ENCODE measurements around the gene ZC3H4. TPM values are rescaled to one million over a fixed set of nuclear protein-coding genes. Genes with fewer than 3 reads are reported as not detected.

ZC3H4 gene
- total and polyA plus RNA-seq, 4 donors = 2.9 to 11.8 (median 6.3) TPM

DNA sequence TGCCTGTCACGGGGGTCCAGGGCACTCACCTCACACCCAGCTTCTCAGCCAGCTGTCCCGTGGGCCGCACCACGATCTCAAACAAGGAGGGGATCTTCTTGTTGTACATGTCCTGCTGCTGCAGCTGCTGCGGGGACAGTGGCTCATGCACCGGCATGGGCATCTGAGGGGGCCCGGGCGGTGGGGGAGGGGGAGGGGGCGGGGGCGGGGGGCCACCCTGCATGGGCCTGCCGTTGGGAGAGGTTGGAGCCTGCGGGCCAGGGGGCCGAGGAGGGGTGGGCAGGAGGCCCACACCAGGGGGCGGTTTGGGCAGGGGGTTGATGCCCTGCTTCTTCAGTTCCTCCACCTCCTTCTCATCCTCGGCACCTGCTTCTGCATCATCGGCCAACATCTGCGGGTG lies 41.3 kb downstream of the ZC3H4 start:
- WGBS = 93% methylated on average over 17 of the region's 17 CpGs
- H3K4me3 ChIP-seq (ENCODE audit: low read depth in 1 of 3, low read length in 3 of 3) = no peak overlapping the region
- TF ChIP-seq EGR1 (IDR thresholded peaks at IDR 0.05; ENCODE audit: low read depth in 2 of 2) = no peak
- no peak for TF ChIP-seq ZBTB33 (IDR thresholded peaks at IDR 0.05)
- no peak for TF ChIP-seq HNF4G (IDR thresholded peaks at IDR 0.05)
- no peak for TF ChIP-seq REST (IDR thresholded peaks at IDR 0.05)
- H3K27me3 ChIP-seq (ENCODE audit: control insufficient read depth in 4 of 4, insufficient read depth in 4 of 4, low read length in 3 of 4) = no peaks in the 10 kb centered on the region
- peaks cover 13 to 70% (median 38%) of the 10 kb centered on the region in 4 donors for H3K36me3 ChIP-seq (ENCODE audit: control insufficient read depth in 4 of 4, insufficient read depth in 3 of 4, low read depth in 1 of 4, low read length in 3 of 4)
- DNase-seq (ENCODE audit: low spot score) = no peak
- H3K27ac ChIP-seq (ENCODE audit: low read depth in 1 of 2, low read length in 2 of 2) = no peak overlapping the region
- no peaks in the 10 kb centered on the region for H3K9me3 ChIP-seq (ENCODE audit: control insufficient read depth in 4 of 4, low read length in 3 of 4)
- H3K4me1 ChIP-seq (ENCODE audit: control insufficient read depth in 4 of 4, insufficient read depth in 4 of 4, low read length in 3 of 4) = no peaks in the 10 kb centered on the region
- no peak overlapping the region for H3K9ac ChIP-seq (ENCODE audit: low read depth in 1 of 2, low read length in 2 of 2)

DNA sequence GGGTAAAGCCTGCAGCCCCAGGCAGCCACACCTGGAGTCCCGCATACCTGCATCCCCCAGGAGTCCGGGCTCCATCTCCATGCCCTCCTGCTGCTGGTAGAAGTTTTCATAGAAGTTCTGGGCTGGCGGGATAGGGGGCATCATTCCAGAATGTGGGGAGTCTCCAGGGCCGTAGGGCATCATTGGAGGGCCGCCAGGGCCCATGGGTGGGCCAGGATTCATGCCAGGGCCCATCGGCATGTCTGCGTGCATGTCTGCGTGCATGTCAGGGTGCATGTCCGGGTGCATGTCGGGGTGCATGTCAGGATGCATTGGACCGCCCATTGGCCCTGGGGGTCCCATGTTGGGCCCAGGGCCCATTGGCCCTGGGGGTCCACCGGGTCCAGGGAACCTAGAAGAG lies 41.8 kb downstream of the ZC3H4 start:
- WGBS = 93% methylated on average over 12 of the region's 12 CpGs
- no peaks in the 10 kb centered on the region for H3K27me3 ChIP-seq (ENCODE audit: control insufficient read depth in 4 of 4, insufficient read depth in 4 of 4, low read length in 3 of 4)
- TF ChIP-seq SP1 (IDR thresholded peaks at IDR 0.05) (no peak), EGR1 (IDR thresholded peaks at IDR 0.05; ENCODE audit: low read depth in 2 of 2) (no peak)
- H3K4me1 ChIP-seq (ENCODE audit: control insufficient read depth in 4 of 4, insufficient read depth in 4 of 4, low read length in 3 of 4) = no peaks in the 10 kb centered on the region
- no peak overlapping the region for H3K9ac ChIP-seq (ENCODE audit: low read depth in 1 of 2, low read length in 2 of 2)
- no peaks in the 10 kb centered on the region for H3K9me3 ChIP-seq (ENCODE audit: control insufficient read depth in 4 of 4, low read length in 3 of 4)
- no peak overlapping the region for H3K4me3 ChIP-seq (ENCODE audit: low read depth in 1 of 3, low read length in 3 of 3)
- no peak overlapping the region for H3K27ac ChIP-seq (ENCODE audit: low read depth in 1 of 2, low read length in 2 of 2)
- DNase-seq (ENCODE audit: low spot score) = no peak
- peaks cover 17 to 75% (median 39%) of the 10 kb centered on the region in 4 donors for H3K36me3 ChIP-seq (ENCODE audit: control insufficient read depth in 4 of 4, insufficient read depth in 3 of 4, low read depth in 1 of 4, low read length in 3 of 4)

DNA sequence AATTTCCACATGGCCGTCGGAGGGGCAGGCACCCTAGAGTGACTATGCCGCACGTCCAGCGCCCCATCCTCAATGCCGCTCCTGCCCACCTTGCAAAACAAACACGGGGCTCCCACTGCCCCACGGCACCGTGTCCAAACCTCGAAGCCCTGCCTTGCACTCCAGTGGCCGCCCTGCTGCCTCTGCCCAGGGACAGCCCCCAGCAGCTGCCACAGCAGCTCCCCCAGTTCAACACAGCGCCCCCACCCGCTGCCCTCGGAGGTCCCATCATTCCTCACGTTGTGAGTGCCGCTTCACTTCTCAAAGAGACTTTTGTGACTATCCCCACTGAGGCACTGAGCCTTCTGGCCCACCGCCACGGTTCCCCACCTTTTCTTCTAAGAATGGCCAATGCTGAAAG lies 42.8 kb downstream of the ZC3H4 start:
- DNase-seq (ENCODE audit: low spot score) = no peak
- no peaks in the 10 kb centered on the region for H3K4me1 ChIP-seq (ENCODE audit: control insufficient read depth in 4 of 4, insufficient read depth in 4 of 4, low read length in 3 of 4)
- H3K4me3 ChIP-seq (ENCODE audit: low read depth in 1 of 3, low read length in 3 of 3) = no peak overlapping the region
- H3K9ac ChIP-seq (ENCODE audit: low read depth in 1 of 2, low read length in 2 of 2) = no peak overlapping the region
- WGBS = 96% methylated on average over 18 of the region's 18 CpGs
- TF ChIP-seq FOXA2 (IDR thresholded peaks at IDR 0.05) (no peak), HNF4A (conservative IDR thresholded peaks at IDR 0.05) (no peak), YY1 (IDR thresholded peaks at IDR 0.05) (no peak)
- H3K27ac ChIP-seq (ENCODE audit: low read depth in 1 of 2, low read length in 2 of 2) = no peak overlapping the region
- H3K36me3 ChIP-seq (ENCODE audit: control insufficient read depth in 4 of 4, insufficient read depth in 3 of 4, low read depth in 1 of 4, low read length in 3 of 4) = peaks cover 12 to 78% (median 39%) of the 10 kb centered on the region in 4 donors
- no peaks in the 10 kb centered on the region for H3K27me3 ChIP-seq (ENCODE audit: control insufficient read depth in 4 of 4, insufficient read depth in 4 of 4, low read length in 3 of 4)
- no peaks in the 10 kb centered on the region for H3K9me3 ChIP-seq (ENCODE audit: control insufficient read depth in 4 of 4, low read length in 3 of 4)

- Histone ChIP-seq H3K4me1 (ENCODE audit: control insufficient read depth in 4 of 4, insufficient read depth in 4 of 4, low read length in 3 of 4) (no peaks in the 10 kb centered on the region), H3K27ac (ENCODE audit: low read depth in 1 of 2, low read length in 2 of 2) (no peak overlapping the region), H3K9ac (ENCODE audit: low read depth in 1 of 2, low read length in 2 of 2) (no peak overlapping the region), H3K36me3 (ENCODE audit: control insufficient read depth in 4 of 4, insufficient read depth in 3 of 4, low read depth in 1 of 4, low read length in 3 of 4) (peaks cover 11 to 77% (median 46%) of the 10 kb centered on the region in 4 donors), H3K9me3 (ENCODE audit: control insufficient read depth in 4 of 4, low read length in 3 of 4) (no peaks in the 10 kb centered on the region), H3K4me3 (ENCODE audit: low read depth in 1 of 3, low read length in 3 of 3) (no peak overlapping the region), H3K27me3 (ENCODE audit: control insufficient read depth in 4 of 4, insufficient read depth in 4 of 4, low read length in 3 of 4) (no peaks in the 10 kb centered on the region)
- WGBS = 93% methylated on average over 15 of the region's 15 CpGs
- TF ChIP-seq FOXA1 (IDR thresholded peaks at IDR 0.05) (no peak), MAX (IDR thresholded peaks at IDR 0.05) (no peak)
- DNase-seq (ENCODE audit: low spot score) = no peak
Observed at GRCh38 chr19:47069795-47070194, 43.8 kb downstream of the ZC3H4 start.

Data from liver (tissue), 9 donors.